HG03045 (cell line): ENCODE results near the gene LRCH1.
A peak's percentile ranks its signal among the peaks of the same experiment; 100 is the strongest.
"Not testable (repeated sequence)": the region's sequence is repeated elsewhere in the genome, so short reads cannot be mapped to it uniquely, and the experiment has no call there.

Experiments used
- ATAC-seq: cut with Tn5 transposase; IDR thresholded peaks from one replicate; pipeline ENCODE4 v1.9.1; 2021; ENCODE audit warnings: mild to moderate bottlenecking, moderate library complexity; ENCODE audit not compliant: unreplicated experiment

LRCH1 gene

GRCh38 chr13:46738766-46739165 is 185.8 kb downstream of the LRCH1 start:
- no peak for ATAC-seq

DNA sequence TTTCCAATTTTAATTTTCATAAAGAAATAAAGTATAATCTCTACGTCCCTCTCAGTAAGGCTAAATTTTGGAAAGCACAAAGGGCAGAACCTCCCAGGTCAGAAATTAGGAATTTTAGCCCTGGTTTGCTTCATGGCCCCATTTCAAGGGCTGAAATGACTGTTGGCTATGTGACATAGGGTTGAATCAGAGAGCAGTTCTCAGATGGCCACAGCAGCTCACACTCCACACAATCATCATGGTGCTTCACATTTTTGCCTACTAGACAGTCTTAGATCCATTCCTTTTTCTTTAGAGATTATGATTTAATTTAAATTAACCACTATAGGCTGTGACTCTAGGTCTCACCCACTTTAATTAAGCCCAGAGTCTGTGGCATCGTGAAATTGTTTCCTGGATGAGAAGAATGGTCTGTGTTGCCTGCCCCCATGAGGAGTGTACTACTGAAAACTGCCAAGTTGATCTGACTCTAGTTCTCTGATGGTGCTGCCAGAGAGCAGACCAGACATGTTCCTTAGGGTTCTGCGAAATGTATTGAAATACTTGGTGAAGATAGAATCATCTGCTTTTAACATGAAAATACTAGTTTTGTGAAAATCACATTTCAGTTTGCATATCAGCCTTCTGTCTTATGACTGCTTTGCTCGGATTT is 186.6 kb downstream of the LRCH1 start:
- no peak for ATAC-seq

DNA sequence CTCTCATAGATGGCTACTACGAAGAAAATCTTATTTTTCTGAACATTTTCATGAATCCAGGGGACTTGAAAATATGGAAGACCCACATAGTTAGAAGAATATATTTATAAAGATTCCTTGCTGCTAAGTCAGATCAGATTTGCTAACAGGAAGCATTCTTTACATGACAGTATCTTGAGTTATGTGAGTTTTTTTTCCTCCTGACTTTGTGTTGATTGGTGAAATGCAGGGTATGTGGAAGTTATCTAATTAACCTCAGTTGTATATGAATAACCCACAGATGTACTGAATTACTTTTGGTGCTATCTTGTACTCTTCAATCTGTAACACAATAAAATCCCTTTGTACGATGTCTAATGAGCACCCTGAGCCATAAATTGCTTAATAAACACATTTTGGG is 190.2 kb downstream of the LRCH1 start:
- ATAC-seq, result no peak

DNA sequence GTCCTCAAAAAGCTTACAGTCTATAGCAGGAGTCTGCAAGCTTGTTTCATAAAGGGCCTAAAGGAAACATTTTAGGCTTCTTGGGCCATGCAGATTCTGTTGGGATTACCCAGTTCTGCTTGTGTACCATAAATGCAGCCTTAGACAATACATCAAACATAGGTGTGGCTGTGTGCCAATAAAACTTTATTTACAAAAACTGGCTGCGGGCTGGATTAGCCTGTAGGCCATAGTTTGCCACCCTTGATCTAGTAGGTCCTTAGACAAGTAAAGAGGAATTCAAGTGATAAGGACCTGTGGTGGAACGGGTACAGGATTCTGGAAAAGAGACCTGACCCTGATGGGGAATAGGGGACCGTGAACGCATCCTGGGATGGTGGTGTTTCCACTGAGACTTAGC is 192.1 kb downstream of the LRCH1 start:
- no peak for ATAC-seq

DNA sequence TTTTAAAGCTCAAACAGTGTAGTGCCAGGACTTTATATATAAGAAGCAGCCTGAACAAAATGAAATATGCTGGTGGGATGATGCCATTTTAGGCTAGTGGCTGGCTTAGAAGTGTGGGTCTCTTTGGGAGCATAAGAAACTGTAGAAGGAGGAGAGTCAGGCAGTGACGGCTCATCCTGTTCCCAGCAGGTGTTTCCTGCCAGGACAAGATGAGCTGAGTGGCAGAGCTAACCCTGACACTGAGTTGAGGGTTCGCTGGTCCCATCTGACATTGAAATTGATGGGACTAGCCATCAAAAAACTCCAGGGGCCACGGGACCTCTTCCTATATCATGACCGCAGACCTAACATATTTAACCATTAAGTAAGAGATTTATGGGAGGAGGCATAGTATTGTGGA is 192.7 kb downstream of the LRCH1 start:
- ATAC-seq, result no peak

DNA sequence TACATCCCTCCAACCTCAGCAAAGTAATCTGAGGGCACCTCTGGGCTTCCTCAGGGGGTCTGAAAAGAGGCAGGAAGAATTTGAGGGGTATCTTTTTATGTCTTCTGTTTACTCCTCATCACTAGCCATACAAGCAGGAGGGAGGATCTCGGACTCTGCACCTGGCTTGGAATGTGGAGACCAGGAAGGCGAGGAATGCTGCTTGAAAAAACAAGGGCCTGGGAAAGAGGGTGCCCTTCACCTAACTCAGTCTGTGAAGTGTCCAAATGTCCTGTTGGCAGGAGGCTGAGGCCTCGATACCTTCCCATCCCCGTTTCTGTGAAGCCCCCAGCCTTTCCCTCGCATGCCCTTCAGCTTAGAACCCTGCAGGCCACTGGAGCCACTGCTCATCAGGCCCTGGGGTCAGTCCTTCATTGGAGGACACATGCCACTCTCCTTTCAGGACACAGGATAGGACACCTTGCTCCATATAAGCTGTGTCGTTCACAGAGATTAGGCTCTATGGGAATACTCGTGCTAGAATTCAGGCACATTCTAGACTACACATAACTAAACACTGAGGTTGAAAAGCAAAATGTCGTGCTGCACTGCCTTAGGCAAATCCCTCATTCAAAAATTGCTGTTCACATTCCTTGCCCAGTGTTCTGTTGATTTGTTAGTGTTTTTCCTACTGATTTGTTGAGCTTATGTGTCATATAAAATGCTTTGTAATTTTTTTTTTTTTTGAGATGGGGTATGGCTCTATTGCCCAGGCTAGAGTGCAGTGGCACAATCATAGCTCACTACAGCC is 194.3 kb downstream of the LRCH1 start:
- no peak for ATAC-seq

DNA sequence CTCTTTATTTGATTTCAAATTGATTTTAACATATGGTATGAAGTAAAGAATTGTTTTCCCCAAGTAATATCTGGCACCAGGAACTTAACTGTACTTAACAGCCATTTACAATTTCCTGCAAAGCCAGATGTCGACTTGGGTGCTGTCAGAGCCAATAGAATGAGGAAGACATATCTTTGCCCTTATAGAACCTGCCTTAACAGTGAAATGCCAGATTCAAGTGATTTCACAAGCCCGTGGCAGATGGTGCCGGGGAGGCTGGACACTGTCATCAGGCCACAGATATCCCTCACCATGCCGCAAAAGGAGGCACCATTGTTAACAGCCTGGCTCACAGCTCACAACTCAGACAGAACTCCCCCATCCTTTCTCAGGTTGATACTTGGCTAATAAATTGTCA is 195.3 kb downstream of the LRCH1 start:
- ATAC-seq, result no peak

GRCh38 chr13:46749951-46750350 is 197.0 kb downstream of the LRCH1 start:
- no peak for ATAC-seq

- ATAC-seq, result peak; percentile 77
Observed at GRCh38 chr13:46751811-46752635, 199.1 kb downstream of the LRCH1 start.

- ATAC-seq, result no peak
Observed at GRCh38 chr13:46753137-46753536, 200.2 kb downstream of the LRCH1 start.

DNA sequence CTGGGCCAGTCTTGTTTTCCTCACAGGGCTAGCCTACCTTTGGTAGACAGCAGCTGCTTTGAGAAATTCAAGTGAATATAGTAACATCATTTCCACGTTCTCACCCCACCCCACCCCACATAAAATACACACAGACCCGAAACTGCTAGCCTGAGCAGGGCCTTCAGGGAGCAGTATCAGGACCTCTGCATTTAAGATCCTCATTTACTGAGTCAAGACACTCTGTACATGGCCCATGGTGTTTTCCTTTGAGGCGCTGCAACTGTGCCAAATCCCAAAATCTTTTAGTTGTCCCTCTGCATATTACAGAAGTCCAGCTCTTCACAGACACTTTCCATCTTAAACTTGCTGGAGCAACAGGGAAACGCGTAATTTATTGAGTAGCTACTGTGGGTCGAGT is 200.9 kb downstream of the LRCH1 start:
- no peak for ATAC-seq

GRCh38 chr13:46754812-46755211 is 201.8 kb downstream of the LRCH1 start:
- ATAC-seq, result no peak

GRCh38 chr13:46755508-46755907 is 202.5 kb downstream of the LRCH1 start:
- not testable (repeated sequence) for ATAC-seq

- ATAC-seq, result no peak
Observed at GRCh38 chr13:46756977-46757376, 204.0 kb downstream of the LRCH1 start.

- ATAC-seq, result no peak
Observed at GRCh38 chr13:46757640-46758039, 204.7 kb downstream of the LRCH1 start.

GRCh38 chr13:46759846-46760245 is 206.9 kb downstream of the LRCH1 start:
- ATAC-seq, result no peak

GRCh38 chr13:46761174-46761573 is 208.2 kb downstream of the LRCH1 start:
- ATAC-seq, result no peak

- no peak for ATAC-seq
Observed at GRCh38 chr13:46761866-46762265, 208.9 kb downstream of the LRCH1 start.

GRCh38 chr13:46769925-46770324 is 217.0 kb downstream of the LRCH1 start:
- not testable (repeated sequence) for ATAC-seq

- ATAC-seq, result no peak
Observed at GRCh38 chr13:46771693-46772092, 218.7 kb downstream of the LRCH1 start.

GRCh38 chr13:46773541-46773940 is 220.6 kb downstream of the LRCH1 start:
- ATAC-seq, result no peak
